ENCODE measurements around the gene DUSP5.
A peak's percentile ranks its signal among the peaks of the same experiment; 100 is the strongest.

Gene DUSP5

DNA sequence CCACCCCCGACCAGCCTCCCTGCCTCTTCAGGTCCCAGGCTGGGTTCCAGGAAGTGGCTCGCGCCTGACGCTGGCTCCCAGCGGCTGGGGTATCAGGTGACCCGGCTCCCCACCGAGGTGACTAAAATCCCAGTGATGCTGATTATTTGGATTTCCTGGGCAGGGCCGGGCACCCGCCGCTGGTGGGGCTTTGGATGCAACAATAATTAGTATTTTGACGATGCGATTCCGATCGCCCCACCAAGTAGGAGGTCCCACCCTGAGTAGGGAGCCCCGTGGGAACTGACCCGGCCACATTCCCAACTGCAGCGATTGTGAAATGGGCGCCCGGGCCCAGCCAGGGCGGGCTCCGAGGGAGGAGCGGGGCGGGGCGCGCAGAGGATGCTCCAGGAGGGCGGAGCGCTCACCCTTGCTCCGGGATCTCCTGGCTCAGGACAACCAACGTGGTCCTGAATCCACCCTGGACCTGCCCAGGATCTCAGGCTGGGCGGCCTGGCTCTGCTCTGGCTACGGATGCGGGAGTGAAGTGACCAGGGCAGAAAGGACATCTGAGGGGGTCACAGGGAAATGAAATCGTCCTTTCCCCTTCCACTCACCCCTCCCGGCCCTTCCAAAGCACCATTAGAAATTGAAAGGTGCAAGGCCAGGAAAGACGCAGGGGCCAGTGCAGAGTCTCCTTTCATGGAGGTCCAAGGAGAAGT lies 32.6 kb downstream of the DUSP5 start:
- TF ChIP-seq YY1 (IDR thresholded peaks at IDR 0.05; ENCODE audit: low read depth) (0 out of 2 replicates have a peak, but pooled peaks have one; percentile 58), REST (IDR thresholded peaks at IDR 0.05; ENCODE audit: low read depth) (no peak), ZBTB7A (IDR thresholded peaks at IDR 0.05; ENCODE audit: low read depth) (peak; percentile 76), FOXM1 (IDR thresholded peaks at IDR 0.05; ENCODE audit: borderline replicate concordance, low read depth) (peak; percentile 84), TEAD4 (IDR thresholded peaks at IDR 0.05) (peak; percentile 86), EGR1 (IDR thresholded peaks at IDR 0.05) (peak; percentile 38; the same call in 1 of the 2 replicates), TAF1 (IDR thresholded peaks at IDR 0.05; ENCODE audit: low read depth) (peak; percentile 43; the same call in 1 of the 2 replicates), RAD21 (IDR thresholded peaks at IDR 0.05; ENCODE audit: low read depth) (peak; percentile 0; the same call in 1 of the 2 replicates), CREB1 (IDR thresholded peaks at IDR 0.05; ENCODE audit: low read depth) (no peak), NFIC (IDR thresholded peaks at IDR 0.05) (peak; percentile 71; the same call in 1 of the 2 replicates), CEBPB (IDR thresholded peaks at IDR 0.05) (peak; percentile 99), TCF12 (IDR thresholded peaks at IDR 0.05; ENCODE audit: low read depth) (peak; percentile 90), EP300 (IDR thresholded peaks at IDR 0.05; ENCODE audit: borderline replicate concordance) (peak; percentile 86)
- TF ChIP-seq, protein P1, sequence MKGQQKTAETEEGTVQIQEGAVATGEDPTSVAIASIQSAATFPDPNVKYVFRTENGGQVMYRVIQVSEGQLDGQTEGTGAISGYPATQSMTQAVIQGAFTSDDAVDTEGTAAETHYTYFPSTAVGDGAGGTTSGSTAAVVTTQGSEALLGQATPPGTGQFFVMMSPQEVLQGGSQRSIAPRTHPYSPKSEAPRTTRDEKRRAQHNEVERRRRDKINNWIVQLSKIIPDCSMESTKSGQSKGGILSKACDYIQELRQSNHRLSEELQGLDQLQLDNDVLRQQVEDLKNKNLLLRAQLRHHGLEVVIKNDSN (IDR thresholded peaks at IDR 0.05), result peak; percentile 85
- TF ChIP-seq, protein P2, sequence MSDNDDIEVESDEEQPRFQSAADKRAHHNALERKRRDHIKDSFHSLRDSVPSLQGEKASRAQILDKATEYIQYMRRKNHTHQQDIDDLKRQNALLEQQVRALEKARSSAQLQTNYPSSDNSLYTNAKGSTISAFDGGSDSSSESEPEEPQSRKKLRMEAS (IDR thresholded peaks at IDR 0.05), result peak; percentile 40

GRCh38 chr10:110531687-110532086 lies 34.0 kb downstream of the DUSP5 start:
- TF ChIP-seq RAD21 (IDR thresholded peaks at IDR 0.05; ENCODE audit: low read depth) (no peak), EGR1 (IDR thresholded peaks at IDR 0.05) (no peak), TAF1 (IDR thresholded peaks at IDR 0.05; ENCODE audit: low read depth) (no peak), EP300 (IDR thresholded peaks at IDR 0.05; ENCODE audit: borderline replicate concordance) (no peak), TEAD4 (IDR thresholded peaks at IDR 0.05) (no peak), FOXM1 (IDR thresholded peaks at IDR 0.05; ENCODE audit: borderline replicate concordance, low read depth) (no peak)
- TF ChIP-seq, protein P2 (IDR thresholded peaks at IDR 0.05), result no peak

DNA sequence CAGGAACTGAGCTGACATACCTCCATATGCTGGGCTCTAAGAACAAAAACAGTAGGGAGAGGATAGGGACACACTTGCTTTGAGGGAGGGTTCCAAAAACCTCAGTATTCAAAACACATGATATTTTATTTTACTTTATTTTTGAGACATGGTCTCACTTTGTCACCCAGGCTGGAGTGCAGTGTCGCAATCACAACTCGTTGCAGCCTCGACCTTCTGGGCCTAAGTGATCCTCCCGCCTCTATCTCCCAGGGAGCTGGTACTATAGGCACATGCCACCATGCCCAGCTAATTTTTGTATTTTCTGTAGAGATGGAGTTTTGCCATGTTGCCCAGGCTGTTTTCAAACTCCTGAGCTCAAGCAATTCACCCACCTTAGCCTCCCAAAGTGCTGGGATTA lies 34.9 kb downstream of the DUSP5 start:
- TF ChIP-seq CEBPB (IDR thresholded peaks at IDR 0.05), result peak; percentile 65; the same call in 1 of the 2 replicates

GRCh38 chr10:110533149-110533548 lies 35.4 kb downstream of the DUSP5 start:
- TF ChIP-seq REST (IDR thresholded peaks at IDR 0.05; ENCODE audit: low read depth) (no peak), FOXM1 (IDR thresholded peaks at IDR 0.05; ENCODE audit: borderline replicate concordance, low read depth) (no peak), TCF12 (IDR thresholded peaks at IDR 0.05; ENCODE audit: low read depth) (no peak)
- TF ChIP-seq, protein P1 (IDR thresholded peaks at IDR 0.05), result no peak

GRCh38 chr10:110534571-110534970 lies 36.9 kb downstream of the DUSP5 start:
- TF ChIP-seq FOXM1 (IDR thresholded peaks at IDR 0.05; ENCODE audit: borderline replicate concordance, low read depth), result no peak
- no peak for TF ChIP-seq TAF1 (IDR thresholded peaks at IDR 0.05; ENCODE audit: low read depth)
- TF ChIP-seq, protein P1 (IDR thresholded peaks at IDR 0.05), result no peak
- TF ChIP-seq, protein P2 (IDR thresholded peaks at IDR 0.05), result no peak
- TF ChIP-seq CEBPB (IDR thresholded peaks at IDR 0.05), result no peak
- TF ChIP-seq TEAD4 (IDR thresholded peaks at IDR 0.05), result no peak
- TF ChIP-seq ZBTB7A (IDR thresholded peaks at IDR 0.05; ENCODE audit: low read depth), result no peak
- TF ChIP-seq CREB1 (IDR thresholded peaks at IDR 0.05; ENCODE audit: low read depth), result no peak
- TF ChIP-seq TCF12 (IDR thresholded peaks at IDR 0.05; ENCODE audit: low read depth), result no peak
- TF ChIP-seq EGR1 (IDR thresholded peaks at IDR 0.05), result no peak
- TF ChIP-seq EP300 (IDR thresholded peaks at IDR 0.05; ENCODE audit: borderline replicate concordance), result no peak
- TF ChIP-seq YY1 (IDR thresholded peaks at IDR 0.05; ENCODE audit: low read depth), result no peak
- TF ChIP-seq NFIC (IDR thresholded peaks at IDR 0.05), result no peak
- no peak for TF ChIP-seq REST (IDR thresholded peaks at IDR 0.05; ENCODE audit: low read depth)
- TF ChIP-seq RAD21 (IDR thresholded peaks at IDR 0.05; ENCODE audit: low read depth), result no peak

Measured in Ishikawa (cell line).